IPS-18c (cell line): ENCODE results near the gene TNNT1.

Source experiments
- H3K4me3 ChIP-seq: 2 replicates; pipeline ENCODE4 v1.7.0; 2013; ENCODE audit warnings: low read depth, mild to moderate bottlenecking, low read length, moderate library complexity; ENCODE audit not compliant: insufficient read depth
- H3K9me3 ChIP-seq: one replicate; pipeline ENCODE4 v1.6.1; 2013; ENCODE audit warnings: mild to moderate bottlenecking, low read length, moderate library complexity; ENCODE audit not compliant: control insufficient read depth, insufficient read depth

Gene TNNT1

DNA sequence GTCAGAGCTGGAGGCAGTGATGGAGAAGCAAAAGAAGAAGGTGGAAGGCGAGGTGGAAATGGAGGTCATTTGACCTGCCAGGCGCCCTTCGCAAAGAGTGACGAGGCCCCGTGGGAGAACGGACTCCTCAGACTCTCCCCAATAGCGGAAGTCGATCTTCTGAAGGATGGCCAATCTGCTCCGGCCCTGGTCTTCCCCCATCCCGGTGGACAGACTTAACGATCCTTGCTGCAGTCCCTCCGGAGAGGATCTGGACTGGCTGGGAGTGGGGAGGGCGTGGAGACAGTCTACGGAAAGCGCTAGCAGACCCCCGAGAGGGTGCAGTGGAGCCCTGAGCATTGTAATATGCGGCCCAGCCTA, 61.5 kb downstream of the TNNT1 start:
- Histone ChIP-seq H3K4me3 (peak overlapping the region; percentile 64), H3K9me3 (peaks cover 2% of the 10 kb centered on the region)

DNA sequence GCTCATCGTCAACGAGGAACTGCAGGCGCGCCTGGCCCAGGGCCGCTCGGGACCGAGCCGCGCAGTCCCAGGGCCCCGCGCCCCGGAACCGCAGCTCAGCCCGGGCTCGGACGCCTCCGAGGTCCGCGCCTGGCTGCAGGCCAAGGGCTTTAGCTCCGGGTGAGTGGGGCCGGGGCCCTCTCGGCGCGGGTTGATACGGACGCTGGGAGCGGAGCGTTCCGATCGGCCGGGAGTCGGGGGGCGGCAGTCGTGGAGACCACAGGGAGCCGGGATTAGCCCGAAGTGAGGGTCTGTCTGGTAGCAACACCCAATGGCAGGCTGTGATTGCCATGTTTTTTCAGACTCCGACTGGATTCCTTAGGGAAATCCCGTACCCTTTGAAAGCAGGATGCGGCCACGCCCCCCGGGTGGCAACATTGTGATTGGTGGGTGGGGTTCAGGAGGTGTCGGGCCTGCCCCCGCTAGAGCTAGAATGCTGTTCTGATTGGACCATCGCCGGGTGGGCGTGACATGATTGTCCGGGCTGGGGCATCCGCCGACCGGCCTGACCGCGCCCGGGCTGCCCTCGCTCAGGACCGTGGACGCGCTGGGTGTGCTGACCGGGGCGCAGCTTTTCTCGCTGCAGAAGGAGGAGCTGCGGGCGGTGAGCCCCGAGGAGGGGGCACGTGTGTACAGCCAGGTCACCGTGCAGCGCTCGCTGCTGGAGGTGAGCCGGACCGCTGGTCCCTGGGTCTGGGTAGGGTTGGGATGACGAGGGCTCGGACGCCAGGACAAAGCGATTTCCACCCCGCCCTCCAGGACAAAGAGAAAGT, 62.1 kb downstream of the TNNT1 start:
- Histone ChIP-seq H3K9me3 (peaks cover 2% of the 10 kb centered on the region), H3K4me3 (peak overlapping the region; percentile 64)

GRCh38 chr19:55085923-55086715, 62.9 kb downstream of the TNNT1 start:
- Histone ChIP-seq H3K9me3 (peaks cover 2% of the 10 kb centered on the region), H3K4me3 (peak overlapping the region; percentile 64)

- Histone ChIP-seq H3K9me3 (peaks cover 2% of the 10 kb centered on the region), H3K4me3 (no peak overlapping the region)
Measured at GRCh38 chr19:55084416-55084815, 64.6 kb downstream of the TNNT1 start.

- Histone ChIP-seq H3K9me3 (peaks cover 2% of the 10 kb centered on the region), H3K4me3 (peak overlapping the region; percentile 6; the same call in 1 of the 2 replicates)
Measured at GRCh38 chr19:55083004-55083850, 65.8 kb downstream of the TNNT1 start.
